ENCODE data around the gene ABAT.
"Not testable (repeated sequence)": the region's sequence is repeated elsewhere in the genome, so short reads cannot be mapped to it uniquely, and the experiment has no call there.

Gene ABAT

DNA sequence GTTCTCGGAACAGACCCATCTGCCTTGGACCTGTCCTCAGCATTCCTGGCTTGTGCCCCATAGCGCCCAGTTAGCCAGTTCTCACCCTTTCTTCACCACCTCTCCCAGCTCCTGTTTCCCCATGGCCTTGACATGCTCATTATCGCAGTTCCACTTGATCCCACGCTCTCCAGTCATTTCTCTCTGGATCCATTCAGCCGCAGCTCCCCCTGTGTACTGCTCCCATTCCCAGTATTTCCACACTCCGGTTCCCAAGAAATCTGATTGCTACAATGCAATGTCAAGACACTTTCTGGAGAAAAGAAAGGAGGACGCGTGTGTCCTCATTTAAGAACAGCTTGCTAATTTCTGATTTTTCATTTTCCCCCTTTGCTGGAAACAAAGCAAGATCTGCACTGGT, 67.7 kb downstream of the ABAT start:
- DNase-seq (ENCODE audit: low read depth in 2 of 2): no peak

DNA sequence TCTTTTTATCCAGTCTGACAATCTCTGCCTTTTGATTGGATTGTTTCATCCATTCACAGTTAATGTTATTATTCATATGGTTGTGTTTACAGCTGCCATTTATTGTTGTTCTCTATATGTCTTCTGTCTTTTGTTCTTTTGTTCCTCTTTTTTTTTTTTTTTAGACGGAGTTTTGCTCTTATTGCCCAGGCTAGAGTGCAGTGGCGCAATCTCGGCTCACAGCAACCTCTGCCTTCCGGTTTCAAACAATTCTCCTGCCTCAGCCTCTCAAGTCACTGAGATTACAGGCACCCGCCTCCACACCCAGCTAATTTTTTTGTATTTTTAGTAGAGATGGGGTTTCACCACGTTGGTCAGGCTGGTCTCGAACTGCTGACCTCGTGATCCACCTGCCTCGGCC, 74.5 kb downstream of the ABAT start:
- not testable (repeated sequence) for DNase-seq (ENCODE audit: low read depth in 2 of 2)

DNA sequence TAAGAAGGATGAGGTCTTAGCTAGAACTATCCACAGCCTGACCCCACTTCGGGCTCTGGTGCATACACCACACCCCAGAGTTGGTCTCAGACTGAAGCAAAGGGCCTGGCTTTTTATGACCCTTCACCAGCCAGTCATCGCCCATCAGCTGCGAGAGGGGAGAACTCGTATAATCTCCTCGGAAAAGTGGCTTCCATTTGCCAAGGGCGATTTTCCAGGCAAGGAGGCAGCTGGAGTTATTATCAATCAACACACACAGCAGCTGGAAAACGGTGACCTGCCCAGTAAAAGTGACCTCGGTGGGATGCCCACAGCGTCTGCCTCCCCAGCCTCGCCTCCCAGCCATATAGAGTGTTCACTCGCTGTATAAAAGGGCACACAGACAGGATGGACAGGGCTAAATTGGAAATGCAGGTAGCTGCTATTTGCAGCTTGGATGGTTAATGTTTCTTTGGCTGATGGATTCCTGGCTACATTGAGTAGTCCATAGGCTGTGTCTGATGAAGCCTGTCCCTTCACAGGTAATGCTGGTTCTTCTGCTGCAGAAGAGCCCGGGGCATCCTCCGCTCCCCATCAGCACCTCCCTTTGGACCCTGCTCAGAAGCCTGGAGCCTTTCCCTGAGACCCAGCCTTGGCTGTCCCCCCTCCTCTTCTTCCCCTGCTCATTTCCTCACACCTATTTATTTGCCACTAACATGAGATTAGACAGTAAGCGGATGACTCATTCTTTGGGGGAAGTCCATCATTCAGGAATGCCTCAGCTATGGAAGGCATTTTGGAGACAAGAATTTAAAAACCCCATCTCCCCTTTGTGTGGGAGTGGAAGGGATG, 77.3 kb downstream of the ABAT start:
- DNase-seq (ENCODE audit: low read depth in 2 of 2): no peak

DNA sequence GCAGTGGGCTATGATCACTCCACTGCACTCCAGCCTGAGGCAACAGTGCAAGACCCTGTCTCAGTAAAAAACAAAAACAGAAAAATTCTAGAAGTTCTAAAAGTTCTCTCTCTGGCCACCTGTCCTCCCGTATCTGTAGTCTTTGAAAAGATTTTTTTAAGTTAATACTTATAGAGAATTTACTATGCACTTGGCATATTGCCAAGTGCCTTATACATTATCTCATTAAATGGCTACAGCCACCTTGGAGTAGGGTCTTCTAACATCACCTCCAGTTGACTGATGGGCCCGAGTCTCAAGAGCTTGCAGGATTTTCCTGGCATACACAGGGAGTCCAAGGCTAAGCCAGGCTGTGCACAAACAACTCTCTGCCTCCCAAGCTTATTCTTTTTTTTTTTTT, 78.3 kb downstream of the ABAT start:
- DNase-seq (ENCODE audit: low read depth in 2 of 2): no peak

DNA sequence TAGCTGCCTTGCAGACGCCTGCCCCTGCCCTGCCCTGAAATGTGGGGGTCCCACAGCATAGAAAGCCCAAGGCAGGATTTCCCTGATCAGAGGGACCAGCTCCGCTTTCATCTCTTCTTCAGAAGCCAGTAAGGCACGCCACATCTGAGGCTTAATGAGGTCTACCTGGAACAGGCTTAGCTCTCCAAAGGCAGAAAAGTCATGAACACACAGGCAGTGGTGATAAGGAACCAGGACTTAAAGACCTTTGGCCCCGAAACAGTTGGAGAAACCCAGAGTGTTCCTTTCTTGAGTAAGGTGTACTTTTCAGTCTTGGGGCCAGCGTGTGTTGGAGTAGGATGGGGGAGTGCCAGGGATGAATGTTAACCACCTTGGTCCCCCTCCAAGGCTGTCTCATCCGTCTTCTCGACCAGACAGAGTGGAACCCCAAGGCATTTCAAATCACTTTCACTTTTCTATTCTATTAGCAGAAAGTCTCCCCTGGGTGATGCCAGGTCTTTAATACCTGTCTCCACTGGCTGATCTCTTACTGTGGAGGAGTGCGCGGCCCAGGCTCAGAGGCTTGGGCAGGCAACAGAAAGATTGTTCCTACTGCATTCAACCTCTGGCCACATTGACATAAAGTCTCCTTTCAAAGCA, 79.1 kb downstream of the ABAT start:
- no peak for DNase-seq (ENCODE audit: low read depth in 2 of 2)

DNA sequence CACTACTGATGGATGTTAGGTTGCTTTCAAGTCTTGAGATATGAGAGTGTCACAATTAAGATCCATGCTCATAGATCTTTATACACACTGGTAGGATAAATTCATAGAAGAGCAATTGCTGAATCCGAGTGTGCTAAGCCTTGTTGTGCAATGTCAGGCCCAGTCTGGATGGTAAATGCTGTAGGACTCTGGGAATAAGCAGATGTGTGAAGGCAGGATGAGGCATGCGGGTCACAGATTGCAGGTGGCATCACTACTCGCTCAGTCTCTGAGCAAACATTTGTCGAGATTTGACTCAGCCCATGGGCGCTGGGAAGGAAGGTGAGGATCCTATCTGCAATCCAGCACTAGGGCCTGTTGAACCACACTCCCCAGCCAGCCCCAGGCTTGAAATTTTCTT, 82.3 kb downstream of the ABAT start:
- no peak for DNase-seq (ENCODE audit: low read depth in 2 of 2)

DNA sequence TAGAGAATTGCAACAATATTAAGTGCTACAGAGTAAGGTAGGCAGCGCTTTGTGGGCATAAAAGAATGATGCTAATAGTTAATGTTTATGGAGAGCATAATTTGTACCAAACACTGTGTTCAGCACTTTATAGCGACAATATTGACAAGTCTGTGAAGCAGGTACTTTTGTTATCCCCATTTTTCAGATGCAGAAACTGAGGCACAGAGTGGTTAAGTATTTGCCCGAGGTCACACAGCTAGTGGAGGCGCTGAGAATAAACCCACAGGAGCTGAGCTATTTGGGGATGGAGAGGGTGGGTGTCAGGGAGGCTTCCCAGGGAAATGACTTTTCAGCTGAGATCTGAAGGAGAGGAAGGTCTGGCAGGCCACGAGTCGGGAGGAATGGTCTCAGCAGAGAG, 83.6 kb downstream of the ABAT start:
- DNase-seq (ENCODE audit: low read depth in 2 of 2): no peak

DNA sequence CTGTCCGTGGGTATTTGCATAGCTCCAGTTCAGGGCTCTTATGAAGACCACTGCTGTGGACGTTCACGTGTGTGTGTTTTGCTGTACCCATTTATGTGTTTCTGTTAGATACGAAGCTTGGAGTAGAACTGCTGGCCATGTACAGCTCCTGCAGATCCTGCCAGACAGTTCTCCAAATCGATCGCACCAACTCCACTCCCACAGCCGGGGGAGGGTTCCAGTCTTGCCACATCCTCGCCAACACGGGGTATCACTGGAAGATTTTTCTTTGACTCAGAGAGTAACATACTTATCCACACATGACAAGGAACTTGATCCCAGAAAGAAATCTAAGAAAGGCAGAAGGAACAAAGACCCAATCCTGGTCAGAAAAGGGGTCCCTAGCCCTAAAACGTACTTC, 85.6 kb downstream of the ABAT start:
- DNase-seq (ENCODE audit: low read depth in 2 of 2): no peak

DNA sequence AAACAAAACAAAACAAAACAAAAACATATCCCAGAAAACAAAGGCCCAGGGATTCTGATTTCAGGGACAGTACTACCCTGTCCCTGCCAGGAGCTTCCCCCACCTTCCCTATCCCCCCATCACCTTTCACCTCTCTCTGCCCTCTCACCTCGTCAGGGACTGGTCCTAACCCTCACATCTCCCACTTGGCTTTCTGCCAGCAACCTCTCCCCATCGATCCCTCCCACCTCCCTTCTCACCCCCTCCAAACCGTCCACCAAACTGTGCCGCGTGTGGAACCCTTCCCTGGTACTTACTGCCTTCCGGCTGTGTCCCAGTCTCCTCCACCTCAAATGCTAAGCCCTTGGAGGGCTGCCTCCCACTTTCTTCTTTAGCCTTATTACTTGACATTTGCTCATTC, 86.7 kb downstream of the ABAT start:
- no peak for DNase-seq (ENCODE audit: low read depth in 2 of 2)

DNA sequence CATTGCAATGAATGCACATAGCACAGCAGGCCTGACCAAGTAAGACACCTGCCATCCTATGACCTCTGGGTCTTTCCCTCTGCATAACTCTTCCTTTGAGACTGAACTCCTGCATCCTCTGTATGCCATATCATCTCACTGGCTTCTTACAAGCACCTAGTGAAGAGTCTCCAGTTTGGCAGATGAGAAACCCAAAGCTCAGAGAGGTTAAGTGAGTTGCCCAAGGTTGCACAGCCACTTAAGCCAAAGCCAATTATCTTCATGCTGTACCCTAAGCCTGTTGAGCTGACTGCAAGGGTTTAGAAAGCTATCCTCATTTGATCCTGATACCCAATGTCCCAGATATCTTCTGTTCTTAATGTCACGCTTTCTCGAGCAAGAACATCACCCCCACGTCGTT, 87.8 kb downstream of the ABAT start:
- DNase-seq (ENCODE audit: low read depth in 2 of 2): no peak

DNA sequence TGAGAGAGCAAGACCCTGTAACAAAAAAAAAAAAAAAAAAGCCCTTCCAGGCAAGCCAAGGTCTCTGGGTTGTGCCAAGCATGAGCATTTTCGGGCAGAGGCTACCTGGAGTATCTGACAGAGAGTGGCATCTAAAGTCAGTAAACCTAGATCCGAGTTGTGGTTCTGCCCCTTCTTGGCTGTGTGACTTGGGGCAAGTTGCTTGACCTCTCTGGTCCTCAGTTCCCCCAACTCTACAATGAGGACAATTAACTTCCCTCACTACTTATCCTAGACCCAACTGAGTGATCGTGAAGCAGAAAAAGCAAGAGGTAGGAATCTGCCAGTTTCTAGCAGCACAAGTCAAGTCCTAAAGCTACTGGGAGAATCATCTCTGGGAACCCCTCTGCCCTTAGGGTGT, 88.7 kb downstream of the ABAT start:
- no peak for DNase-seq (ENCODE audit: low read depth in 2 of 2)

DNA sequence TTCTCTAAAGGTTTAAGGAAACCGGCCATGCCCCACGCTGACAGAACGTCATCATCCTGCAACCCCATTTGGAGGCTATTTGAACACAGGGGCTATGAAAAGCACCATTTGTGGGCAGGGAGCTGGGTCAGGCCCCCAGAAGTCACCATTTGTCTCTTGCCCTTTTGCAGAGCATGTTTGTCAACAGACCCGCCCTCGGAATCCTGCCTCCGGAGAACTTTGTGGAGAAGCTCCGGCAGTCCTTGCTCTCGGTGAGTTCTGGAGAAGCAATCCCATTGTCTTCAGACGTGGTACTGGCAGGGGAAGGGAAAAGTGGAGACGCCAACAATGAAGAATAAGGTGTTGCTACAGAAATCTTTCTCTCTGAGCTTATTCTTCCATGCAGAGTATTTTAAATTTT, 89.5 kb downstream of the ABAT start:
- no peak for DNase-seq (ENCODE audit: low read depth in 2 of 2)

DNA sequence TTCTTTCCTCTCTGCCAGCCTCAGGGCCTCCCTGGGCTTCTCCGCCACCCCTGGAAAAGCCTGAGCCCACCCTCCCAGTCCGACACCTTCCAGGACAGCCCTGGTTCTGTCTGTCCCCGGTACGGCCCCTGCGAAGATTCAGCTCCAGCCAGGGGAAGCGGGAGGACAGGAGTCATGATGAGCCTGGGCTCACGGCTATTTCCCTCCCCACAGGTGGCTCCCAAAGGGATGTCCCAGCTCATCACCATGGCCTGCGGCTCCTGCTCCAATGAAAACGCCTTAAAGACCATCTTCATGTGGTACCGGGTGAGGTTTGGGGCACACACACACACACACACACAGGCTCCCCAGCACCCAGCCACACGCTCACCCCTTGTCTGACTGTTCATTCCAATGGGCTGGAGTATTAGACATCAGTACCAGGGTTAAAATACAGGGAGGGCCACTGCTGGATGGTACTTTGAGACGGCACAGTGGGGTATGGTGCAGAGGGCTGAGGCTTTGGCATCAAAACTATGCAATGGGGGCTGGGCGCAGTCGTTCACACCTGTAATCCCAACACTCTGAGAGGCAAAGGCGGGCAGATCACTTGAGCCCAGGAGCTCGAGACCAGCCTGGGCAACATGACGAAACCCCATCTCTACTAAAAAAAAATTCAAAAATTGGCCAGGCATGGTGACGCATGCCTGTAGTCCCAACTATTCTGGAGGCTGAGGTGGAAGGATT, 90.3 kb downstream of the ABAT start:
- no peak for DNase-seq (ENCODE audit: low read depth in 2 of 2)

DNA sequence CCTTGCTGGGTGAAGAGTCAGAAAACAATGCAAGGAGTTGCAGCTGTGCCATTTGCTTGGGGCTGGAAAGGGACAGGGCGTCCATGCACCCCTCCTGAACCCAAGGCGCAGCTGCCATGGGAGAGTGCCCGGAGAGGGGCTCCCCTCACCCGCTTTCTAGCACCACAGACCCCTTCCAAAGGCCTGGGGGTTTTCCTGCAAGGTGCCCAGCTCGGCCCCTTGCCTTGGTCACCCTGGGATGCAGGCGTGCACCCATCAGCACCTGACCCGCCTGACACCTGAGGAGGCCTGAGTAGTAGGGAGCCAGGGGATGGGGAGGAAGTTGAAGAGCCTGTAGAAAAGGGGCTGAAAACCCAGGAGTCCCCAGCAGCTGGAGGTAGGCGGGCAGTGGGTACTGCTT, 92.8 kb downstream of the ABAT start:
- no peak for DNase-seq (ENCODE audit: low read depth in 2 of 2)

DNA sequence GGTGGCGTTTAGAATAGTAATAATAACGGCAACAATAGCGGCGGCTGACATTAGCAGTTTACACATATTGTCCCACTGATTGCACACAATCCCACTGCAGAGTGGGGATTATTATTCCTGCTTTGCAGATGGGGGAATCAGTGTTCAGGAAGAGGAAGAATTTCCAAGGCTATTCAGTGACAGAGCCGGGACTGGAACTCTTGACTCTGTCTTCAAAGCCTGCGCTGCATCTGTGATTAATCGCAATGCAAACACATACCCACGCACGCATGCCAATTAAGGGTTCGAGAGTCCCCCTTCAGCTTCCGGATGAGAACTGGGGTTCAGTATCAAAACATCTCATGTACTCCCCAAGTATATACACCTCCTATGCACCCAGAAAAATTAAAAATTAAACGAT, 93.9 kb downstream of the ABAT start:
- no peak for DNase-seq (ENCODE audit: low read depth in 2 of 2)

DNA sequence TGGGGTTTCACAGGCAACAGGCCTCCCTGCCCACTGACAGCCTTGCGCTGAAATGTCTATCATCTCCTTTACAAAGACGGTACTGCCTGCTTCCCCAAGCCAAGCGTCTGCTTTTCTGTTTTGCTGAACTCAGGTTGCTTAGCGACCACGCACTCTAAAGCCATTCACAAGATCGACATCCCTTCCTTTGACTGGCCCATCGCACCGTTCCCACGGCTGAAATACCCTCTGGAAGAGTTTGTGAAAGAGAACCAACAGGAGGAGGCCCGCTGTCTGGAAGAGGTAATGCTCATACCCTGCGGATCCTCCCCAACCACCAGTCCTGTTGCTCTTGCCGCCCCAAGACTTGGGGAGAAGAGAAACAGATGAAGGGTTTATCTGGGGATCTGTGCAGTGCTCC, 94.3 kb downstream of the ABAT start:
- no peak for DNase-seq (ENCODE audit: low read depth in 2 of 2)

DNA sequence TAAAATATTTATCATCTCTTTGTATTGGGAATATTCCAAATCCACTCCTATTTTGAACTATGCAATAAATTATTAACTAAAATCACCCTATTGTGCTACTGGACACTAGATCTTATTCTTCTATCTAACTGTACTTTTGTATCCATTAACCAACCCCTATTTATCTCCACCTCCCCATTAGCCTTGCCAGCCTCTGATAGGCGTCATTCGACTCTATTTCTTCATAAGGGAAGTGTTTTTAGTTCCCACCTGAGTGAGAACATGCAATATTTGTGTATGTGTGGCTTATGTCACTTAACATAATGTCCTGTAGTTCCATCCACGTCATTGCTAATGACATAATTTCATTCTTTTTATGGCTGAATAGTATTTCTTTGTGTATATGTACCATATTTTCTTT, 99.1 kb downstream of the ABAT start:
- no peak for DNase-seq (ENCODE audit: low read depth in 2 of 2)

DNA sequence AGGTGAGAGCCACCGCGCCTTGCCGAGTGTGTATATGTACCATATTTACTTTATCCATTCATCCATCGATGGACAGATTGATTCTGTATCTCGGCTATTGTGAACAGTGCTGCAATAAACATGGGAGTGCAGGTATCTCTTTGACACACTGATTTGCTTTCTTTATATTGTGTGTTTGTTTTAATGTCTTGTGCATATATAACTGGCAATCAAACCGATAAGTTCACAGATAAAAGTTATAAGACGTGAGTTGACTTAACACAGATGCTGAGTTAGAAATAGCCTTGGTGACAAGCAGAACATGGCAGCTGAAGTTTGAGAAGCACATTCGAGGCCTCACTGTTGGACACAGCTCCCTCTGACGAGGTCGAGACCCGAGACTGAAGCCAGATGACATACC, 99.8 kb downstream of the ABAT start:
- no peak for DNase-seq (ENCODE audit: low read depth in 2 of 2)

DNA sequence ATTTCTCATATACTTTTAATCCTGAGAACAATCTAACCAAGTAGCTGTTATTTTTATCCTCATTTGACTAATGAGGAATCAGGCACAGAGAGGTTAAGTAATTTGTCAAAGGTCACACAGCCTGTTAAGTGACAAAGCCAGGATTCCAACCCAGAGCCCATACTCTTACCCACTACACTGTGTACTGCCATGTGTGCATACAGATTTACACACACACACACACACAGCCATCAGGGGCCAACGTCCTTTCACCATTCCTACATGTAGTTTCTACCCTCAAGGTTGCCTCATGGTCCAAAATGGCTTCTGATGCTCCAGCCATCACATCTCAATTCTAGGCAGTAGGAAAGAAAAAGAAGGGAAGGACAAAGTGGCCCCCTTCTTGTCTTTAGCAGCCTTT, 100.9 kb downstream of the ABAT start:
- DNase-seq (ENCODE audit: low read depth in 2 of 2): no peak

DNA sequence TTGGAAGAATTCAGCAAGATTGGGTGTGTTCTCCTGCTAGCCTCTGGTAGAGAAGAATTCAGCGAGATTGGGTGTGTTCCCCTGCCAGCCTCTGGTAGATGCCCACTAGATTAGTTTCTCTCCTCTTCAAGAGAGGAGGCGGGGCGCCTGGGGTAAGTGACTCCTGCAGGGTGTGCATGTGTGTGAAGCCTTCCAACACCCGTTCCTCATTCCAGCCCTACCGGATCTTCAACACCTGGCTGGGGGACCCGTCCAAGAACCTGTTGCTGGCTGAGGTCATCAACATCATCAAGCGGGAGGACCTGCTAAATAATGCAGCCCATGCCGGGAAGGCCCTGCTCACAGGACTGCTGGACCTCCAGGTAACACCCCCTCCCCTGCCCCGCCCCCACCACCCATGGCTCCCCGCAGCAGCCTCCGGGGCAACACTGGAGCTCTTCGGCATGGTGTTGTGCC, 101.7 kb downstream of the ABAT start:
- DNase-seq (ENCODE audit: low read depth in 2 of 2): no peak

DNA sequence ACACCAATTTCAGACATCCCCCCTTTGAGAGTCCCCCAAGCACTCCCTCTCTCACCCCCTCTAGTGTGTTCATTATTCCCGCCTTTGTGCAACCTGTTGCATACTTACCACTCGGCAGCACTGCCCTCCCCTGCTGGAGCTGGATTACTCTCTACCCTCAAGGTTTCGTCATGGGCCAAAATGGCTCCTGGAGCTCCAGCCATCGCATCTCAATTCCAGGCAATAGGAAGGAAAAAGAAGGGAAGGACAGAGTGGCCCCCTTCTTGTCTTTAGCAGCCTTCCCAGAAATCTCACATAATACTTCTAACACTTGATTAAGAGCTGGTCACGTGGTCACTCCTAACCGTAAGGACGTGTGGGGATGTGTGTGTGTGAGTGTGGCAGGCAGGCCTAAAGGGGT, 102.8 kb downstream of the ABAT start:
- no peak for DNase-seq (ENCODE audit: low read depth in 2 of 2)

DNA sequence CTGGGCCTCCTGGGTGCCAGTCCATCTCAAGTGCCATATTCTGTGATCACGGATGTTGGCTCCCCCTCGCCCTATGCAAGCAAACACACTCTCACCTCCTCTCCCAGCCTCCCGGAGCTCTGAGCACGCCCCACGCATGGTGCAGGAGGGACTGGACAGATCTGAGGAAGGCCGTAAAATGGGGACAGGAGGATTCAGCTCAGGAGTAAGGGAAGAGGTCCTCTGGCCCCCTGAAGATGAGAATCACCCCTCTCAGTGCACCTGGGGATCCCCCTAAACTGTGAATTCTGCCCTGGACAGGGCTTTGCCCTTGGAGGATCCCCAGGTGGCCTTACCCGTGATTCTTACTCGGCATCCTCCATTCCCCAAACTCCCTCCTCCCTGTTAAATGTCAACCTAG, 107.4 kb downstream of the ABAT start:
- no peak for DNase-seq (ENCODE audit: low read depth in 2 of 2)

DNA sequence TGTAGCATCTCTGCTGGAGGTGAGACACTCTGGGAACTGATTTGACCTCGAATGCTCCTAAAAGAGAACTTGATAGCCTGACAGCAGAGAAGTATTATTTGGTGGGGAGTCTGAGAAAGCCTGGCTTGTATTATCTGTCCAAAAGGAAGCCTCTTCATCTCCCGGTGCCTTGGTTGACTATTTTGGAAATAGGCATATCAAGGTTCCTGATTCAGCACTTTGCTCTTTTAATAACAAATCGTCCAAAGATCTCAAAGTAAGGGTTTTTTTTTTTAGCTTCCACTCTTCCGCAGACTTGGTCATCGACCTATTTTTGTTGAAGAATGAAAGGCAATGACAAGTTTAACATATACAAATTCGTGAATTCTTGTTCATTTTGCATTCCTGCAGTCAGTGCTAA, 108.3 kb downstream of the ABAT start:
- no peak for DNase-seq (ENCODE audit: low read depth in 2 of 2)
